B cell (primary cell): ENCODE measurements around the gene SEC24D. TPM values are rescaled to one million over a fixed set of nuclear protein-coding genes. Genes with fewer than 3 reads are reported as not detected.

Source experiments
- ATAC-seq: fragments of 200-7000 bp; cut with Tn5 transposase; one replicate; pipeline ENCODE4 v1.10.0; 2021; ENCODE audit warnings: low read depth, mild to moderate bottlenecking, moderate number of reproducible peaks, moderate library complexity
- CTCF ChIA-PET: fragments of 350-600 bp; sonication (Branson Sonifier 250); formaldehyde crosslinking; loops from one replicate; lab custom pipeline; 2021; ENCODE audit warnings: antibody characterized with exemption, inconsistent platforms; lab: Charles Lee
- POLR2A ChIA-PET: fragments of 350-600 bp; sonication (Branson Sonifier 250); formaldehyde crosslinking; loops from one replicate; lab custom pipeline; 2021; ENCODE audit warnings: antibody characterized with exemption; lab: Charles Lee
- DNase-seq: peaks from one replicate; pipeline ENCODE4 v3.0.0; 2013
- H2AFZ ChIP-seq: 2 replicates; pipeline ENCODE4 v1.6.1; 2012; ENCODE audit warnings: mild to moderate bottlenecking, low read depth, low read length; ENCODE audit not compliant: insufficient read depth, poor library complexity, severe bottlenecking
- H3K27ac ChIP-seq, 2 donors: 1 replicate in 1 of 2; 2 replicates in 1 of 2; pipeline ENCODE4 v1.5.1; 2012 to 2013; ENCODE audit warnings: low read length in 2 of 2, mild to moderate bottlenecking in 2 of 2, moderate library complexity in 1 of 2
- H3K27me3 ChIP-seq, 4 experiments: fragments of 200-600 bp in 1 of 4; sonication (generic) in 1 of 4; replicated peaks in 1 of 4; 1 replicate in 2 of 4; 2 replicates in 2 of 4; pipeline versions ENCODE4 v1.6.1 to v1.7.0; 2013 to 2016; ENCODE audit warnings: low read length in 3 of 4, mild to moderate bottlenecking in 2 of 4, mixed read lengths in 1 of 4, moderate library complexity in 1 of 4; ENCODE audit not compliant: insufficient read depth in 4 of 4, control insufficient read depth in 3 of 4; ENCODE audit errors: control extremely low read depth in 1 of 4
- H3K36me3 ChIP-seq, 2 experiments: replicated peaks in 1 of 2; 1 replicate in 1 of 2; 2 replicates in 1 of 2; pipeline versions ENCODE4 v1.6.1 to v1.7.1; 2013; ENCODE audit warnings: low read length in 1 of 2; ENCODE audit not compliant: insufficient read depth in 2 of 2, control insufficient read depth in 1 of 2; ENCODE audit errors: control extremely low read depth in 1 of 2, extremely low read depth in 1 of 2
- H3K4me1 ChIP-seq, 2 donors: fragments of 200-600 bp in 1 of 2; sonication (generic) in 1 of 2; 1 replicate in 1 of 2; 2 replicates in 1 of 2; pipeline versions ENCODE4 v1.5.1 to v1.6.1; 2013 to 2017; ENCODE audit warnings: low read length in 2 of 2; ENCODE audit not compliant: control insufficient read depth in 2 of 2, insufficient read depth in 2 of 2
- H3K4me2 ChIP-seq: replicated peaks from 2 replicates; pipeline ENCODE3; 2012; ENCODE audit warnings: mild to moderate bottlenecking, low read depth, low read length; ENCODE audit not compliant: poor library complexity, severe bottlenecking
- H3K4me3 ChIP-seq, 5 experiments: fragments of 200-600 bp in 1 of 5; sonication (generic) in 1 of 5; 1 replicate in 3 of 5; 2 replicates in 2 of 5; pipeline versions ENCODE4 v1.5.1 to v1.7.0; 2011 to 2016; ENCODE audit warnings: low read length in 4 of 5, mild to moderate bottlenecking in 4 of 5, low read depth in 2 of 5, control low read depth in 1 of 5, moderate library complexity in 1 of 5; ENCODE audit not compliant: insufficient read depth in 1 of 5; ENCODE audit errors: control extremely low read depth in 1 of 5, extremely low read depth in 1 of 5
- H3K79me2 ChIP-seq: fragments of 200-600 bp; sonication (generic); one replicate; pipeline ENCODE4 v1.6.0; 2016; ENCODE audit warnings: low read length; ENCODE audit not compliant: control insufficient read depth, insufficient read depth
- H3K9ac ChIP-seq: fragments of 200-600 bp; sonication (generic); 2 replicates; pipeline ENCODE4 v1.6.1; 2017; ENCODE audit warnings: mild to moderate bottlenecking, low read length, moderate library complexity
- H3K9me3 ChIP-seq, 3 donors: one replicate each; pipeline versions ENCODE4 v1.6.1 to v1.7.1; 2013; ENCODE audit warnings: low read length in 2 of 3; ENCODE audit not compliant: control insufficient read depth in 2 of 3, insufficient read depth in 1 of 3; ENCODE audit errors: control extremely low read depth in 1 of 3
- H4K20me1 ChIP-seq: 2 replicates; pipeline ENCODE4 v1.6.0; 2012; ENCODE audit warnings: mild to moderate bottlenecking, low read length; ENCODE audit not compliant: insufficient read depth, control insufficient read depth, poor library complexity, severe bottlenecking
- H3K27ac Mint-ChIP-seq: one replicate; pipeline ENCODE4 v1.8.0; 2021; ENCODE audit warnings: mixed read lengths
- H3K27me3 Mint-ChIP-seq: one replicate; pipeline ENCODE4 v1.8.0; 2021; ENCODE audit warnings: mixed read lengths
- H3K4me1 Mint-ChIP-seq: one replicate; pipeline ENCODE4 v1.8.0; 2021; ENCODE audit warnings: mixed read lengths
- H3K4me3 Mint-ChIP-seq: one replicate; pipeline ENCODE4 v1.8.0; 2021; ENCODE audit warnings: mixed read lengths
- H3K9me3 Mint-ChIP-seq: one replicate; pipeline ENCODE4 v1.8.0; 2022; ENCODE audit warnings: mixed read lengths; ENCODE audit not compliant: insufficient read depth
- EZH2 ChIP-seq: IDR thresholded peaks from 2 replicates; pipeline ENCODE4 v1.6.1; 2012; ENCODE audit warnings: borderline replicate concordance, low read depth, mild to moderate bottlenecking, moderate library complexity, low read length; ENCODE audit not compliant: insufficient read depth, poor library complexity, severe bottlenecking
- WGBS: methylation state at CpG from one replicate; pipeline ENCODE4 v1.1.5; 2013; ENCODE audit warnings: missing lambda C conversion rate; ENCODE audit not compliant: insufficient coverage; 5-methylcytosine and 5-hydroxymethylcytosine counted together
- intact Hi-C: fragments of 100-400 bp; cut with micrococcal nuclease; formaldehyde crosslinking; loops from one replicate; pipeline ENCODE4 v1.10.0; 2022
- polyA plus RNA-seq: library from polyadenylated mRNA; depleted of rRNA; stranded (reverse); fragments of >200 nt; gene quantifications from 2 replicates; pipeline ENCODE4 v1.2.3, GENCODE V29; 2012
- total RNA-seq, 2 donors: library from RNA; stranded (reverse); fragments of 120-200 nt in 1 of 2; gene quantifications; 1 replicate in 1 of 2; 2 replicates in 1 of 2; pipeline versions ENCODE4 v1.2.3 to v1.2.4, GENCODE V29; 2013 to 2022
- TF ChIP-seq, protein P1 (sequence below): fragments of 200-600 bp; IDR thresholded peaks from one replicate; pipeline ENCODE4 v1.8.0; 2022; ENCODE audit warnings: antibody characterized with exemption, mild to moderate bottlenecking

Gene SEC24D
- total and polyA plus RNA-seq, 2 donors (not counting 1 experiment from before 2014, with no cell fraction given): 7.1 to 15.8 TPM

DNA sequence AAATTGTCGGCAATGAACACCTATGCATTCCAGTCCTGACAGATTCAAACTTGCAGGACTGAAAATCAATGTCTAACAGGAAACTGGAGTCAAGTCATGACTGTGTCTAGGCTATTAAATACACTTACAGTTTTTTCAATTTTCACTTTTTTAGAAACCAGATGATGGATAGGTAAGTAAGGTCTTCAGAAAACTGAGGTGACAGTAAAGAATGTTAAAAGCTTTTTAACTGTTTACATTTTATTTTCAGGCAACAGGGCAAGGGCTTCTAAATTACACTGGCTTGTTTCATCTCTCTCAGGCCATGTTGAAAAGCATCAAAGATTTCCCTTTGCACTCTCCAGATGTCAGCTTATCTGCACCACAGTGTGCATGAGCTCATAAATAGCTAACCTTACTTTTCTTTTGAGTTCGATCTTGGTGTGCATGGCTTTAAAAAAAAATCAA lies 65.2 kb downstream of the SEC24D start:
- Histone ChIP-seq H3K4me1 (no peaks in the 10 kb centered on the region), H3K4me2 (no peak overlapping the region), H3K36me3 (peaks cover 0 to 13% of the 10 kb centered on the region in 2 experiments), H4K20me1 (no peaks in the 10 kb centered on the region), H3K27ac (no peak overlapping the region), H3K9ac (no peak overlapping the region), H3K4me3 (no peak overlapping the region), H3K27me3 (no peaks in the 10 kb centered on the region), H3K79me2 (no peaks in the 10 kb centered on the region), H3K9me3 (no peaks in the 10 kb centered on the region), H2AFZ (no peak overlapping the region)
- H3K4me1 Mint-ChIP-seq: no peaks in the 10 kb centered on the region
- ATAC-seq: no peak
- no peak for TF ChIP-seq EZH2
- TF ChIP-seq, protein P1, sequence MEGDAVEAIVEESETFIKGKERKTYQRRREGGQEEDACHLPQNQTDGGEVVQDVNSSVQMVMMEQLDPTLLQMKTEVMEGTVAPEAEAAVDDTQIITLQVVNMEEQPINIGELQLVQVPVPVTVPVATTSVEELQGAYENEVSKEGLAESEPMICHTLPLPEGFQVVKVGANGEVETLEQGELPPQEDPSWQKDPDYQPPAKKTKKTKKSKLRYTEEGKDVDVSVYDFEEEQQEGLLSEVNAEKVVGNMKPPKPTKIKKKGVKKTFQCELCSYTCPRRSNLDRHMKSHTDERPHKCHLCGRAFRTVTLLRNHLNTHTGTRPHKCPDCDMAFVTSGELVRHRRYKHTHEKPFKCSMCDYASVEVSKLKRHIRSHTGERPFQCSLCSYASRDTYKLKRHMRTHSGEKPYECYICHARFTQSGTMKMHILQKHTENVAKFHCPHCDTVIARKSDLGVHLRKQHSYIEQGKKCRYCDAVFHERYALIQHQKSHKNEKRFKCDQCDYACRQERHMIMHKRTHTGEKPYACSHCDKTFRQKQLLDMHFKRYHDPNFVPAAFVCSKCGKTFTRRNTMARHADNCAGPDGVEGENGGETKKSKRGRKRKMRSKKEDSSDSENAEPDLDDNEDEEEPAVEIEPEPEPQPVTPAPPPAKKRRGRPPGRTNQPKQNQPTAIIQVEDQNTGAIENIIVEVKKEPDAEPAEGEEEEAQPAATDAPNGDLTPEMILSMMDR: no peak
- CTCF ChIA-PET: interaction anchor here (1.4 to 3.7 kb wide), 7 partner anchors 8 to 123 kb away, joined by 3 to 53 read pairs (median 7); partner anchors contain the start of gene SYNPO2
- no peaks in the 10 kb centered on the region for H3K9me3 Mint-ChIP-seq
- DNase-seq: no peak
- no peak overlapping the region for H3K27ac Mint-ChIP-seq
- POLR2A ChIA-PET: no interaction called here
- WGBS: 100% methylated on average over 1 of the region's 2 CpGs
- H3K27me3 Mint-ChIP-seq: no peaks in the 10 kb centered on the region
- intact Hi-C loops: loop anchor here (5.0 kb wide), 1 partner anchor 1282 kb away; no protein-coding TSS in a partner anchor
- no peak overlapping the region for H3K4me3 Mint-ChIP-seq

DNA sequence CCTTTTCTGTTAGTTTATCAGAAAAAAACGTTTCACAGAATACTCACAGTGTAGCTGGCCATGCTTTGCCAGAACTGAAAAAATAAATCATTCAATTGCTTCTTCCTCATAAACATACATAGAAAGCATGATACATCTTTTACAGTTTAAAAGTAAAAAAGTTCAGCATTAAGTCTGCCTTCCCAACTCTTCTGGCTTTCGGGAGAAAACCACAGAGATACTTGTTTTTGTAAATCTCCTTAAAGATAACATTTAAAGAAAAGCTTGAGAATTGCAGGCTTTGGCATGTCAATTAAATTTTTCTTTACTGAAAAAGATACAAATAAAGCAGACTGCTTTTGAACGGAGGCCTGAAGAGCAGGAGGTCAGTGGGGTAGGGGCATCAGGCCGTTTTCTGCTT lies 66.8 kb downstream of the SEC24D start:
- Histone ChIP-seq H3K79me2 (no peaks in the 10 kb centered on the region), H3K9ac (no peak overlapping the region), H3K27ac (no peak overlapping the region), H3K4me1 (no peaks in the 10 kb centered on the region), H3K36me3 (peaks cover 0 to 15% of the 10 kb centered on the region in 2 experiments), H2AFZ (no peak overlapping the region), H3K27me3 (no peaks in the 10 kb centered on the region), H3K9me3 (no peaks in the 10 kb centered on the region), H3K4me3 (no peak overlapping the region), H3K4me2 (no peak overlapping the region), H4K20me1 (no peaks in the 10 kb centered on the region)
- TF ChIP-seq, protein P1: no peak
- TF ChIP-seq EZH2: no peak
- intact Hi-C loops: no loop called here
- Mint-ChIP-seq H3K9me3 (no peaks in the 10 kb centered on the region), H3K27me3 (no peaks in the 10 kb centered on the region), H3K27ac (no peak overlapping the region), H3K4me3 (no peak overlapping the region), H3K4me1 (no peaks in the 10 kb centered on the region)
- WGBS: 100% methylated on average over 1 of the region's 4 CpGs
- ATAC-seq (no peak), DNase-seq (no peak)
- ChIA-PET POLR2A (no interaction called here), CTCF (interaction anchor here (1.0 to 3.7 kb wide), 5 partner anchors 10 to 122 kb away, joined by 3 to 53 read pairs (median 7); partner anchors contain the start of gene SYNPO2)
